ENCODE data around the gene CUEDC2.

- TF ChIP-seq ZNF112 (tag by site-specific recombination; IDR thresholded peaks at IDR 0.05) (no peak), PRDM2 (tag by site-specific recombination; IDR thresholded peaks at IDR 0.05; ENCODE audit: borderline replicate concordance) (no peak), CTCF (tag by site-specific recombination; IDR thresholded peaks at IDR 0.05) (no peak), ZBTB10 (tag by site-specific recombination; IDR thresholded peaks at IDR 0.05) (no peak), ZNF670 (tag by site-specific recombination; IDR thresholded peaks at IDR 0.05; ENCODE audit: low read depth) (no peak), ZNF785 (tag by site-specific recombination; IDR thresholded peaks at IDR 0.05) (no peak), PATZ1 (tag by site-specific recombination; IDR thresholded peaks at IDR 0.05) (no peak), ZNF169 (tag by site-specific recombination; IDR thresholded peaks at IDR 0.05) (no peak), ZNF157 (tag by site-specific recombination; IDR thresholded peaks at IDR 0.05) (no peak)
Measured at GRCh38 chr10:102460836-102461186, 28.4 kb upstream of the CUEDC2 start.
